HCT116 (cell line): ENCODE data around the gene CD7. TPM values are rescaled to one million over a fixed set of nuclear protein-coding genes. Genes with fewer than 3 reads are reported as not detected.
"Not testable (repeated sequence)": the region's sequence is repeated elsewhere in the genome, so short reads cannot be mapped to it uniquely, and the experiment has no call there.

ENCODE experiments used
- ATAC-seq: fragments of 200-7000 bp; cut with Tn5 transposase; 2 replicates; pipeline ENCODE4 v1.9.1; 2020; ENCODE audit warnings: mild to moderate bottlenecking, moderate library complexity
- BruUV-seq: library from RNA; stranded (reverse); fragments of 400-500 nt; replicated peaks from 2 replicates; lab custom pipeline; 2021; lab: Mats Ljungman, UMichigan
- CTCF ChIA-PET: fragments of 300-600 bp; sonication (Branson Sonifier 250); formaldehyde crosslinking; loops from one replicate; lab custom pipeline; 2021; ENCODE audit warnings: antibody characterized with exemption; lab: Charles Lee
- POLR2A ChIA-PET: fragments of 300-600, 350-600 bp; sonication (Branson Sonifier 250); formaldehyde crosslinking; loops from one replicate; lab custom pipeline; 2021; ENCODE audit warnings: antibody characterized with exemption; lab: Charles Lee
- RAD21 ChIA-PET, 2 experiments: fragments of 300-600 bp; sonication (Branson Sonifier 250); formaldehyde crosslinking; loops; one replicate each; lab custom pipeline; 2023; ENCODE audit warnings: low total read pairs in 2 of 2; ENCODE audit not compliant: uncharacterized antibody in 2 of 2, unreplicated experiment in 2 of 2, low non-redundant PET in 1 of 2; lab: Charles Lee
- DNase-seq: peaks from one replicate; pipeline ENCODE4 v3.0.0-alpha.2; 2010; ENCODE audit warnings: low read depth, low spot score
- H2AFZ ChIP-seq: fragments of 200-600 bp; shearing (Covaris generic), sonication (generic); 2 replicates; pipeline ENCODE4 v1.6.1; 2017; ENCODE audit warnings: low read depth, mixed run types, mixed read lengths, antibody characterized with exemption, low read length; ENCODE audit not compliant: poor library complexity, severe bottlenecking
- H3K27ac ChIP-seq: 2 replicates; pipeline ENCODE4 v1.5.1; 2012; ENCODE audit warnings: low read depth, low read length
- H3K27me3 ChIP-seq: fragments of 200-600 bp; sonication (generic); 2 replicates; pipeline ENCODE4 v1.6.1; 2016; ENCODE audit warnings: mixed run types, low read length, mixed read lengths; ENCODE audit not compliant: insufficient read depth
- H3K36me3 ChIP-seq, 2 experiments: fragments of 200-500 bp in 1 of 2; fragments of 200-600 bp in 1 of 2; sonication (Bioruptor generic) in 1 of 2; sonication (generic) in 1 of 2; 2 replicates each; pipeline versions ENCODE4 v1.5.1 to v1.6.1; 2014 to 2016; ENCODE audit warnings: low read length in 2 of 2, inconsistent platforms in 1 of 2, mixed read lengths in 1 of 2, mixed run types in 1 of 2; ENCODE audit not compliant: insufficient read depth in 2 of 2, control insufficient read depth in 1 of 2
- H3K4me1 ChIP-seq, 2 experiments: fragments of 200-600 bp in 1 of 2; sonication (generic) in 1 of 2; 2 replicates each; pipeline versions ENCODE4 v1.5.1 to v1.6.1; 2012 to 2017; ENCODE audit warnings: low read length in 2 of 2, inconsistent platforms in 1 of 2, mild to moderate bottlenecking in 1 of 2, mixed read lengths in 1 of 2, mixed run types in 1 of 2, moderate library complexity in 1 of 2; ENCODE audit not compliant: insufficient read depth in 2 of 2, control insufficient read depth in 1 of 2
- H3K4me2 ChIP-seq: fragments of 200-600 bp; sonication (generic); 2 replicates; pipeline ENCODE4 v1.6.1; 2017; ENCODE audit warnings: mixed run types, low read length, mixed read lengths
- H3K4me3 ChIP-seq, 2 experiments: fragments of 200-600 bp in 1 of 2; sonication (generic) in 1 of 2; replicated peaks in 1 of 2; 2 replicates each; pipeline ENCODE4 v1.5.1; 2011 to 2016; ENCODE audit warnings: low read length in 2 of 2, control low read depth in 1 of 2, low read depth in 1 of 2, mild to moderate bottlenecking in 1 of 2, mixed read lengths in 1 of 2, mixed run types in 1 of 2
- H3K79me2 ChIP-seq: fragments of 200-600 bp; sonication (generic); 2 replicates; pipeline ENCODE4 v1.6.1; 2017; ENCODE audit warnings: mild to moderate bottlenecking, mixed run types, low read length, moderate library complexity, mixed read lengths; ENCODE audit not compliant: insufficient read depth
- H3K9ac ChIP-seq: fragments of 200-600 bp; sonication (generic); 2 replicates; pipeline ENCODE4 v1.6.1; 2016; ENCODE audit warnings: low read length, mixed read lengths
- H3K9me2 ChIP-seq: fragments of 200-600 bp; sonication (generic), shearing (Covaris generic); 2 replicates; pipeline ENCODE4 v1.6.1; 2017; ENCODE audit warnings: mixed run types, mild to moderate bottlenecking, moderate library complexity; ENCODE audit not compliant: insufficient read depth
- H3K9me3 ChIP-seq, 2 experiments: fragments of 200-500 bp in 1 of 2; fragments of 200-600 bp in 1 of 2; sonication (Bioruptor generic) in 1 of 2; sonication (generic) in 1 of 2; 2 replicates each; pipeline ENCODE4 v1.6.1; 2014 to 2017; ENCODE audit warnings: low read length in 2 of 2, mixed read lengths in 2 of 2, inconsistent platforms in 1 of 2, low read depth in 1 of 2, mild to moderate bottlenecking in 1 of 2, mixed run types in 1 of 2, moderate library complexity in 1 of 2; ENCODE audit not compliant: control insufficient read depth in 1 of 2, insufficient read depth in 1 of 2
- H4K20me1 ChIP-seq: fragments of 200-600 bp; sonication (generic), shearing (Covaris generic); 2 replicates; pipeline ENCODE4 v1.6.1; 2017; ENCODE audit warnings: mixed run types, mild to moderate bottlenecking, moderate library complexity; ENCODE audit not compliant: insufficient read depth
- CEBPB ChIP-seq: IDR thresholded peaks from 2 replicates; pipeline ENCODE4 v1.6.1; 2012; ENCODE audit warnings: low read depth
- EGR1 ChIP-seq: IDR thresholded peaks from 2 replicates; pipeline ENCODE4 v1.6.1; 2012; ENCODE audit warnings: low read depth
- EZH2 ChIP-seq: fragments of 200-600 bp; sonication (generic); IDR thresholded peaks from 2 replicates; pipeline ENCODE4 v1.6.1; 2017; ENCODE audit warnings: antibody characterized with exemption, mixed run types
- JUND ChIP-seq: IDR thresholded peaks from 2 replicates; pipeline ENCODE4 v1.6.1; 2012
- POLR2A ChIP-seq: IDR thresholded peaks from 2 replicates; pipeline ENCODE4 v1.7.0; 2011; ENCODE audit warnings: borderline replicate concordance; ENCODE audit not compliant: insufficient read depth, insufficient read length; ENCODE audit errors: extremely low read depth
- SIN3A ChIP-seq: IDR thresholded peaks from 2 replicates; pipeline ENCODE4 v1.6.1; 2012; ENCODE audit warnings: low read depth
- TCF7L2 ChIP-seq: IDR thresholded peaks from 2 replicates; pipeline ENCODE4 v1.7.0; 2011; ENCODE audit warnings: borderline replicate concordance, inconsistent platforms; ENCODE audit not compliant: insufficient read depth, insufficient read length; ENCODE audit errors: extremely low read depth
- YY1 ChIP-seq: IDR thresholded peaks from 2 replicates; pipeline ENCODE4 v1.6.1; 2011; ENCODE audit warnings: low read length, low read depth, moderate library complexity, mild to moderate bottlenecking; ENCODE audit not compliant: insufficient replicate concordance; ENCODE audit errors: extremely low read depth
- intact Hi-C: fragments of 100-400 bp; cut with micrococcal nuclease; formaldehyde crosslinking; loops from 2 replicates; pipeline ENCODE4 v1.10.0; 2022
- total RNA-seq: library from RNA; stranded (reverse); gene quantifications from one replicate; pipeline ENCODE4 v1.2.1, GENCODE V29; 2021; ENCODE audit not compliant: unreplicated experiment
- TF ChIP-seq, protein P1 (sequence below): IDR thresholded peaks from 2 replicates; pipeline ENCODE4 v1.6.1; 2011; ENCODE audit warnings: mild to moderate bottlenecking, low read length, moderate library complexity; ENCODE audit not compliant: insufficient replicate concordance; ENCODE audit errors: extremely low read depth
- TF ChIP-seq, protein P2 (sequence below): IDR thresholded peaks from 2 replicates; pipeline ENCODE4 v1.6.1; 2012
- TF ChIP-seq, protein P3 (sequence below), 3 experiments: fragments of 200-600 bp in 1 of 3; sonication (generic) in 1 of 3; IDR thresholded peaks in 2 of 3; conservative IDR thresholded peaks in 1 of 3; 2 replicates each; pipeline ENCODE4 v1.5.1; 2012 to 2017; ENCODE audit warnings: low read depth in 2 of 3, low read length in 2 of 3, antibody characterized with exemption in 1 of 3, borderline replicate concordance in 1 of 3, control low read depth in 1 of 3, mild to moderate bottlenecking in 1 of 3, mixed read lengths in 1 of 3, mixed run types in 1 of 3, moderate library complexity in 1 of 3; ENCODE audit not compliant: insufficient read depth in 1 of 3
- TF ChIP-seq, protein P4 (sequence below): IDR thresholded peaks from 2 replicates; pipeline ENCODE4 v1.6.1; 2012

CD7 gene
- total RNA-seq, 1 experiment from 2014 or later = 0.61 TPM

DNA sequence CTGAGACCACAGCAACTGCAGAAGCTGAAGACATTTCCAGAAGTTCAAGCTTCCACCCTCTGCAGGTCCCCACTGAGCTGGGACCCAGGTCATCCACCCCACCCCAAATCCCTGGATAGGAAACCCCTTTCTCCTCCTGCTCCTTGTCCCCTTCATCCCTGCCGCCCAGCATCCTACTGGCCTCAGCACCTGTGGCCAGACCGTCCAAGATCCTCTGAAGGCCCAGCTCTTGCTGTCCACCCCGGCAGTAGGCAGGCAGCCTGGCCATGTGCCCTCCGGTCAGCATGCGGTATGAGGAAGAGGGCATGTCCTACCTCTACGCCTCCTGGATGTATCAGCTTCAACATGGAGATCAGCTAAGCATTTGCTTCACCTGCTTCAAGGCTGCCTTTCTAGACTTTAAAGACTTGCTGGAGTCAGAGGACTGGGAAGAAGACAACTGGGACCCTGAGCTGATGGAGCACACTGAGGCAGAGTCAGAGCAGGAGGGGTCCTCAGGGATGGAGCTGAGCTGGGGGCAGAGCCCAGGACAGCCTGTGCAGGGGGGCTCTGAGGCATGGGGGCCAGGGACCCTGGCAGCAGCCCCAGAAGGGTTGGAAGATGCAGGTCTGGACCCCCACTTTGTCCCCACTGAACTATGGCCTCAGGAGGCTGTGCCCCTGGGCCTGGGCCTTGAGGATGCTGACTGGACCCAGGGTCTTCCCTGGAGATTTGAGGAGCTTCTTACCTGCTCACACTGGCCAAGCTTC, 44.7 kb upstream of the CD7 start:
- Histone ChIP-seq H3K36me3 (no peaks in the 10 kb centered on the region), H3K9me3 (no peaks in the 10 kb centered on the region), H3K27me3 (no peaks in the 10 kb centered on the region), H3K79me2 (no peaks in the 10 kb centered on the region), H2AFZ (no peak overlapping the region), H3K4me3 (no peak overlapping the region), H3K4me1 (peaks cover 15 to 17% of the 10 kb centered on the region in 2 experiments), H3K9ac (no peak overlapping the region), H3K9me2 (no peaks in the 10 kb centered on the region), H3K4me2 (no peak overlapping the region), H4K20me1 (no peaks in the 10 kb centered on the region), H3K27ac (no peak overlapping the region)
- DNase-seq (no peak), ATAC-seq (no peak)
- ChIA-PET CTCF (no interaction called here), POLR2A (no interaction called here), RAD21 (no interaction called here)
- TF ChIP-seq EZH2 (no peak), SIN3A (no peak), JUND (no peak), POLR2A (no peak), EGR1 (no peak), YY1 (no peak), CEBPB (no peak), TCF7L2 (no peak)
- TF ChIP-seq, protein P1, sequence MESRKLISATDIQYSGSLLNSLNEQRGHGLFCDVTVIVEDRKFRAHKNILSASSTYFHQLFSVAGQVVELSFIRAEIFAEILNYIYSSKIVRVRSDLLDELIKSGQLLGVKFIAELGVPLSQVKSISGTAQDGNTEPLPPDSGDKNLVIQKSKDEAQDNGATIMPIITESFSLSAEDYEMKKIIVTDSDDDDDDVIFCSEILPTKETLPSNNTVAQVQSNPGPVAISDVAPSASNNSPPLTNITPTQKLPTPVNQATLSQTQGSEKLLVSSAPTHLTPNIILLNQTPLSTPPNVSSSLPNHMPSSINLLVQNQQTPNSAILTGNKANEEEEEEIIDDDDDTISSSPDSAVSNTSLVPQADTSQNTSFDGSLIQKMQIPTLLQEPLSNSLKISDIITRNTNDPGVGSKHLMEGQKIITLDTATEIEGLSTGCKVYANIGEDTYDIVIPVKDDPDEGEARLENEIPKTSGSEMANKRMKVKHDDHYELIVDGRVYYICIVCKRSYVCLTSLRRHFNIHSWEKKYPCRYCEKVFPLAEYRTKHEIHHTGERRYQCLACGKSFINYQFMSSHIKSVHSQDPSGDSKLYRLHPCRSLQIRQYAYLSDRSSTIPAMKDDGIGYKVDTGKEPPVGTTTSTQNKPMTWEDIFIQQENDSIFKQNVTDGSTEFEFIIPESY = no peak
- TF ChIP-seq, protein P2, sequence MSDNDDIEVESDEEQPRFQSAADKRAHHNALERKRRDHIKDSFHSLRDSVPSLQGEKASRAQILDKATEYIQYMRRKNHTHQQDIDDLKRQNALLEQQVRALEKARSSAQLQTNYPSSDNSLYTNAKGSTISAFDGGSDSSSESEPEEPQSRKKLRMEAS = no peak
- TF ChIP-seq, protein P3, sequence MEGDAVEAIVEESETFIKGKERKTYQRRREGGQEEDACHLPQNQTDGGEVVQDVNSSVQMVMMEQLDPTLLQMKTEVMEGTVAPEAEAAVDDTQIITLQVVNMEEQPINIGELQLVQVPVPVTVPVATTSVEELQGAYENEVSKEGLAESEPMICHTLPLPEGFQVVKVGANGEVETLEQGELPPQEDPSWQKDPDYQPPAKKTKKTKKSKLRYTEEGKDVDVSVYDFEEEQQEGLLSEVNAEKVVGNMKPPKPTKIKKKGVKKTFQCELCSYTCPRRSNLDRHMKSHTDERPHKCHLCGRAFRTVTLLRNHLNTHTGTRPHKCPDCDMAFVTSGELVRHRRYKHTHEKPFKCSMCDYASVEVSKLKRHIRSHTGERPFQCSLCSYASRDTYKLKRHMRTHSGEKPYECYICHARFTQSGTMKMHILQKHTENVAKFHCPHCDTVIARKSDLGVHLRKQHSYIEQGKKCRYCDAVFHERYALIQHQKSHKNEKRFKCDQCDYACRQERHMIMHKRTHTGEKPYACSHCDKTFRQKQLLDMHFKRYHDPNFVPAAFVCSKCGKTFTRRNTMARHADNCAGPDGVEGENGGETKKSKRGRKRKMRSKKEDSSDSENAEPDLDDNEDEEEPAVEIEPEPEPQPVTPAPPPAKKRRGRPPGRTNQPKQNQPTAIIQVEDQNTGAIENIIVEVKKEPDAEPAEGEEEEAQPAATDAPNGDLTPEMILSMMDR (IDR thresholded peaks at IDR 0.05 in 2 of 3, conservative IDR thresholded peaks at IDR 0.05 in 1 of 3; ENCODE audit: borderline replicate concordance in 1 of 3, insufficient read depth in 1 of 3, low read depth in 2 of 3, low read length in 2 of 3) = no peak
- TF ChIP-seq, protein P4, sequence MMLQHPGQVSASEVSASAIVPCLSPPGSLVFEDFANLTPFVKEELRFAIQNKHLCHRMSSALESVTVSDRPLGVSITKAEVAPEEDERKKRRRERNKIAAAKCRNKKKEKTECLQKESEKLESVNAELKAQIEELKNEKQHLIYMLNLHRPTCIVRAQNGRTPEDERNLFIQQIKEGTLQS = no peak
- BruUV-seq = no TSS peak
- intact Hi-C loops = no loop called here

DNA sequence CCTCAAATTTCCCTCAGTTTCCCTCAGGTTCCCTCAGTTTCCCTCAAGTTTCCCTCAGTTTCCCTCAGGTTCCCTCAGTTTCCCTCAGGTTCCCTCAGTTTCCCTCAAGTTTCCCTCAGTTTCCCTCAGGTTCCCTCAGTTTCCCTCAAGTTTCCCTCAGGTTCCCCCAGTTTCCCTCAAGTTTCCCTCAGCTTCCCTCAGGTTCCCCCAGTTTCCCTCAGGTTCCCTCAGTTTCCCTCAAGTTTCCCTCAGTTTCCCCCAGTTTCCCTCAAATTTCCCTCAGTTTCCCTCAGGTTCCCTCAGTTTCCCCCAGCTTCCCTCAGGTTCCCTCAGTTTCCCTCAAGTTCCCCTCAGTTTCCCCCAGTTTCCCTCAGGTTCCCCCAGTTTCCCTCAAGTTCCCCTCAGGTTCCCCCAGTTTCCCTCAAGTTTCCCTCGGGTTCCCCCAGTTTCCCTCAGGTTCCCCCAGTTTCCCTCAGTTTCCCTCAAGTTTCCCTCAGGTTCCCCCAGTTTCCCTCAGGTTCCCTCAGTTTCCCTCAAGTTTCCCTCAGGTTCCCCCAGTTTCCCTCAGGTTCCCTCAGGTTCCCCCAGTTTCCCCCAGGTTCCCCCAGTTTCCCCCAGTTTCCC, 42.2 kb upstream of the CD7 start:
- CTCF ChIA-PET, H4K20me1 ChIP-seq, H3K27ac ChIP-seq, H3K9ac ChIP-seq, H3K27me3 ChIP-seq, POLR2A ChIA-PET, H2AFZ ChIP-seq, H3K9me2 ChIP-seq, DNase-seq, H3K79me2 ChIP-seq, ATAC-seq, H3K36me3 ChIP-seq, intact Hi-C loops, H3K9me3 ChIP-seq, RAD21 ChIA-PET, H3K4me2 ChIP-seq, H3K4me3 ChIP-seq: not testable (repeated sequence)
- peaks cover 13 to 24% of the 10 kb centered on the region in 2 experiments; a peak in 3 of 4 replicates for H3K4me1 ChIP-seq
- TSS peak; percentile 87 for BruUV-seq
